HepG2 (cell line): ENCODE results near the gene RABGAP1L. TPM values are rescaled to one million over a fixed set of nuclear protein-coding genes. Genes with fewer than 3 reads are reported as not detected.

Experiments used
- ATAC-seq: fragments of 200-7000 bp; cut with Tn5 transposase; 3 replicates; pipeline ENCODE4 v1.9.1; 2020; ENCODE audit warnings: mild to moderate bottlenecking, moderate library complexity
- BruUV-seq: library from RNA; stranded (reverse); fragments of 400-500 nt; replicated peaks from 2 replicates; lab custom pipeline; 2021; lab: Mats Ljungman, UMichigan
- CTCF ChIA-PET: fragments of 300-600 bp; formaldehyde crosslinking; extraction: SDS; loops from one replicate; lab custom pipeline; 2021; ENCODE audit warnings: low total read pairs, inconsistent platforms, low intra/inter-chr PET ratio; lab: Yijun Ruan, JAX
- POLR2A ChIA-PET: fragments of 350-600 bp; sonication (Branson Sonifier 250); formaldehyde crosslinking; loops from one replicate; lab custom pipeline; 2020; ENCODE audit warnings: antibody characterized with exemption, inconsistent platforms; lab: Yijun Ruan, JAX
- DNase-seq: peaks from one replicate; pipeline ENCODE4 v3.0.0-alpha.2; 2015; ENCODE audit warnings: low spot score
- FAIRE-seq: peaks from 3 replicates; lab custom pipeline; 2011; peaks lifted over from hg19 to GRCh38; lab: Jason Lieb, UNC
- H2AFZ ChIP-seq: one replicate; pipeline ENCODE4 v1.6.1; 2011; ENCODE audit warnings: low read length, inconsistent platforms
- H3K27ac ChIP-seq: fragments of 300-600 bp; 3 replicates; pipeline ENCODE4 v1.8.0; 2011; ENCODE audit warnings: mixed run types, mild to moderate bottlenecking, mixed read lengths, low read length, inconsistent platforms; ENCODE audit not compliant: insufficient read depth; ENCODE audit errors: extremely low read length
- H3K27me3 ChIP-seq, 2 experiments: fragments of 200-600 bp in 1 of 2; 2 replicates in 1 of 2; 3 replicates in 1 of 2; pipeline versions ENCODE4 v1.6.0 to v1.8.0; 2011; ENCODE audit warnings: low read length in 2 of 2, mild to moderate bottlenecking in 2 of 2, moderate library complexity in 2 of 2, inconsistent platforms in 1 of 2; ENCODE audit not compliant: insufficient read depth in 2 of 2, control insufficient read depth in 1 of 2
- H3K36me3 ChIP-seq, 2 experiments: fragments of 200-600 bp in 1 of 2; replicated peaks in 1 of 2; 2 replicates in 1 of 2; 3 replicates in 1 of 2; pipeline versions ENCODE4 v1.5.1 to v1.8.0; 2011; ENCODE audit warnings: low read length in 2 of 2, inconsistent platforms in 1 of 2; ENCODE audit not compliant: insufficient read depth in 2 of 2, control insufficient read depth in 1 of 2
- H3K4me1 ChIP-seq: 2 replicates; pipeline ENCODE4 v1.5.1; 2012; ENCODE audit warnings: low read length, inconsistent platforms; ENCODE audit not compliant: insufficient read depth
- H3K4me2 ChIP-seq: 2 replicates; pipeline ENCODE4 v1.6.0; 2011; ENCODE audit warnings: low read depth, low read length, inconsistent platforms
- H3K4me3 ChIP-seq, 3 experiments: fragments of 200-600 bp in 1 of 3; sonication (generic), shearing (Covaris generic) in 1 of 3; replicated peaks in 1 of 3; 2 replicates each; pipeline ENCODE4 v1.5.1; 2011 to 2016; ENCODE audit warnings: low read length in 3 of 3, inconsistent platforms in 2 of 3, low read depth in 2 of 3, mild to moderate bottlenecking in 2 of 3, control low read depth in 1 of 3, mixed read lengths in 1 of 3; ENCODE audit not compliant: insufficient read depth in 1 of 3
- H3K79me2 ChIP-seq: one replicate; pipeline ENCODE4 v1.6.1; 2011; ENCODE audit warnings: low read length, inconsistent platforms; ENCODE audit not compliant: insufficient read depth
- H3K9ac ChIP-seq: 2 replicates; pipeline ENCODE4 v1.6.0; 2011; ENCODE audit warnings: mild to moderate bottlenecking, low read depth, low read length, inconsistent platforms; ENCODE audit not compliant: insufficient read depth
- H3K9me3 ChIP-seq: 2 replicates; pipeline ENCODE4 v1.5.1; 2012; ENCODE audit warnings: mild to moderate bottlenecking, low read length
- H4K20me1 ChIP-seq: 2 replicates; pipeline ENCODE4 v1.6.0; 2011; ENCODE audit warnings: inconsistent platforms, mild to moderate bottlenecking, low read length, moderate library complexity; ENCODE audit not compliant: insufficient read depth
- CCAR2 ChIP-seq: fragments of 200-400 bp; formaldehyde crosslinking; optimal IDR thresholded peaks from 2 replicates; pipeline ENCODE3; 2018; ENCODE audit warnings: low read depth, mild to moderate bottlenecking, low read length, moderate library complexity
- SP4 ChIP-seq: sonication (generic); formaldehyde crosslinking; IDR thresholded peaks from 2 replicates; pipeline ENCODE4 v1.8.1; 2023; ENCODE audit warnings: mild to moderate bottlenecking, missing genetic modification reagents
- TSC22D2 ChIP-seq: sonication (generic); formaldehyde crosslinking; IDR thresholded peaks from 2 replicates; pipeline ENCODE4 v1.5.1; 2020; ENCODE audit warnings: missing genetic modification reagents, mild to moderate bottlenecking, borderline replicate concordance
- ZNF431 ChIP-seq: sonication (generic); formaldehyde crosslinking; IDR thresholded peaks from 2 replicates; pipeline ENCODE4 v1.9.0; 2022; ENCODE audit warnings: missing genetic modification reagents, low read depth, mild to moderate bottlenecking, borderline replicate concordance
- WGBS: methylation state at CpG from one replicate; pipeline ENCODE4 v1.1.6; 2017; ENCODE audit warnings: low lambda C conversion rate; 5-methylcytosine and 5-hydroxymethylcytosine counted together
- in situ Hi-C: cut with HindIII; loops from 2 replicates; pipeline ENCODE4 v1.10.0; 2017; ENCODE audit warnings: low pct_unique_long_range_greater_than_20kb; ENCODE audit not compliant: extremely low pct_ligation_motif_present
- intact Hi-C: fragments of 100-400 bp; cut with micrococcal nuclease; formaldehyde crosslinking; loops from one replicate; pipeline ENCODE4 v1.10.0; 2022; ENCODE audit not compliant: unreplicated experiment
- polyA plus RNA-seq, 8 experiments: library from polyadenylated mRNA; depleted of rRNA in 3 of 8; stranded (reverse) in 7 of 8; unstranded in 1 of 8; fragments of >200 nt; fragmentation: Illumina TruSeq in 4 of 8; extraction: Trizol in 4 of 8; gene quantifications; 2 replicates each; pipeline versions ENCODE4 v1.2.1 to v1.2.3, GENCODE V29; 2011 to 2016; ENCODE audit warnings: low read depth in 4 of 8, missing spikeins in 1 of 8, mixed read lengths in 1 of 8; ENCODE audit not compliant: insufficient read depth in 1 of 8
- total RNA-seq, 5 experiments: library from RNA; depleted of rRNA; stranded (reverse); fragments of >200 nt; fragmentation: Illumina TruSeq; extraction: Trizol; gene quantifications; 2 replicates each; pipeline ENCODE4 v1.2.3, GENCODE V29; 2016; ENCODE audit warnings: low read depth in 1 of 5
- TF ChIP-seq, protein P1 (sequence below): sonication (generic); formaldehyde crosslinking; IDR thresholded peaks from 2 replicates; pipeline ENCODE4 v1.4.0; 2020; ENCODE audit warnings: missing genetic modification reagents

The RABGAP1L gene
- total and polyA plus RNA-seq, 2 of the 13 experiments (the other 11 are each of a cell fraction or from before 2014, with no cell fraction given): 7.9 to 22.6 TPM

- no peak for DNase-seq
- Histone ChIP-seq H3K9ac (no peak overlapping the region), H3K36me3 (no peaks in the 10 kb centered on the region), H3K4me3 (no peak overlapping the region), H3K27me3 (no peaks in the 10 kb centered on the region), H3K9me3 (no peaks in the 10 kb centered on the region), H3K79me2 (no peaks in the 10 kb centered on the region), H2AFZ (no peak overlapping the region), H3K27ac (no peak overlapping the region), H4K20me1 (no peaks in the 10 kb centered on the region), H3K4me1 (no peaks in the 10 kb centered on the region), H3K4me2 (no peak overlapping the region)
- WGBS: 67% methylated on average over 1 of the region's 1 CpG
- CTCF ChIA-PET: no interaction called here
- TF ChIP-seq ZNF431 (CRISPR knock-in tag) (peak; percentile 46; the same call in 1 of the 2 replicates), SP4 (no peak)
- BruUV-seq: no TSS peak
- ATAC-seq: no peak
- POLR2A ChIA-PET: no interaction called here
- in situ Hi-C loops (no loop called here), intact Hi-C loops (no loop called here)
- no peak for FAIRE-seq
Measured at GRCh38 chr1:174920093-174920492, 760.8 kb downstream of the RABGAP1L start.

DNA sequence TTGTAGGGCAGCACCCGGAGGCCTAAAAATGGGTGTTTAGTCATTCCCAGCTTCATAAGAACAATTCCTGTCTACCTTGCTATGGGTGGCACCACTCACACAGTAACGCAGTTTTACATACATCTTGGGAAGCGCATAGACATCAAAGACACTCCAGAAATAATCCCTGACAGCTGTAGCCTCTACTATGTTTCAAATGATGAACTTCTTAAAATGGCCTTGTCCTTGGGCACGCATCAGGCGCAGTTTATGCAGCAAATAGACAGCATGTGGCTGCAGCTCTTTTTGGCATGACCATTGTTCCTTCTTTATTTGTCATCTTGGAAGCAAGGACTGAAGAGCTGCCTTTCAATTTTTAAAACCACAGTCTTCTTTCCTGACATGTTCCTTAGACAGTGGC is 762.8 kb downstream of the RABGAP1L start:
- no TSS peak for BruUV-seq
- WGBS: 97% methylated on average over 5 of the region's 5 CpGs
- FAIRE-seq: no peak
- POLR2A ChIA-PET: no interaction called here
- H3K36me3 ChIP-seq: no peaks in the 10 kb centered on the region
- in situ Hi-C loops: no loop called here
- ATAC-seq: no peak
- no peaks in the 10 kb centered on the region for H4K20me1 ChIP-seq
- H2AFZ ChIP-seq: no peak overlapping the region
- no peak overlapping the region for H3K9ac ChIP-seq
- H3K27ac ChIP-seq: no peak overlapping the region
- no peaks in the 10 kb centered on the region for H3K9me3 ChIP-seq
- intact Hi-C loops: no loop called here
- no peaks in the 10 kb centered on the region for H3K79me2 ChIP-seq
- no peaks in the 10 kb centered on the region for H3K27me3 ChIP-seq
- CTCF ChIA-PET: no interaction called here
- DNase-seq: no peak
- TF ChIP-seq TSC22D2 (CRISPR knock-in tag) (no peak), CCAR2 (no peak)
- TF ChIP-seq, protein P1, sequence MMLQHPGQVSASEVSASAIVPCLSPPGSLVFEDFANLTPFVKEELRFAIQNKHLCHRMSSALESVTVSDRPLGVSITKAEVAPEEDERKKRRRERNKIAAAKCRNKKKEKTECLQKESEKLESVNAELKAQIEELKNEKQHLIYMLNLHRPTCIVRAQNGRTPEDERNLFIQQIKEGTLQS: no peak
- no peak overlapping the region for H3K4me2 ChIP-seq
- no peak overlapping the region for H3K4me3 ChIP-seq
- no peaks in the 10 kb centered on the region for H3K4me1 ChIP-seq
